KOPT-K1 (cell line): ENCODE measurements around the gene MLLT6.

Experiments used
- H3K27ac ChIP-seq: fragments of 200-600 bp; sonication (generic); 2 replicates; pipeline ENCODE4 v1.5.1; 2016; ENCODE audit warnings: antibody characterized with exemption, mild to moderate bottlenecking, low read depth, low read length; ENCODE audit not compliant: poor library complexity, severe bottlenecking
- H3K36me3 ChIP-seq: fragments of 200-600 bp; sonication (generic); 2 replicates; pipeline ENCODE4 v1.5.1; 2017; ENCODE audit warnings: antibody characterized with exemption, mild to moderate bottlenecking, low read length, moderate library complexity; ENCODE audit not compliant: insufficient read depth
- H3K9me3 ChIP-seq: fragments of 200-600 bp; sonication (generic); 2 replicates; pipeline ENCODE4 v1.5.1; 2017; ENCODE audit warnings: antibody characterized with exemption, low read length, mild to moderate bottlenecking; ENCODE audit not compliant: insufficient read depth, poor library complexity, severe bottlenecking

MLLT6 gene

DNA sequence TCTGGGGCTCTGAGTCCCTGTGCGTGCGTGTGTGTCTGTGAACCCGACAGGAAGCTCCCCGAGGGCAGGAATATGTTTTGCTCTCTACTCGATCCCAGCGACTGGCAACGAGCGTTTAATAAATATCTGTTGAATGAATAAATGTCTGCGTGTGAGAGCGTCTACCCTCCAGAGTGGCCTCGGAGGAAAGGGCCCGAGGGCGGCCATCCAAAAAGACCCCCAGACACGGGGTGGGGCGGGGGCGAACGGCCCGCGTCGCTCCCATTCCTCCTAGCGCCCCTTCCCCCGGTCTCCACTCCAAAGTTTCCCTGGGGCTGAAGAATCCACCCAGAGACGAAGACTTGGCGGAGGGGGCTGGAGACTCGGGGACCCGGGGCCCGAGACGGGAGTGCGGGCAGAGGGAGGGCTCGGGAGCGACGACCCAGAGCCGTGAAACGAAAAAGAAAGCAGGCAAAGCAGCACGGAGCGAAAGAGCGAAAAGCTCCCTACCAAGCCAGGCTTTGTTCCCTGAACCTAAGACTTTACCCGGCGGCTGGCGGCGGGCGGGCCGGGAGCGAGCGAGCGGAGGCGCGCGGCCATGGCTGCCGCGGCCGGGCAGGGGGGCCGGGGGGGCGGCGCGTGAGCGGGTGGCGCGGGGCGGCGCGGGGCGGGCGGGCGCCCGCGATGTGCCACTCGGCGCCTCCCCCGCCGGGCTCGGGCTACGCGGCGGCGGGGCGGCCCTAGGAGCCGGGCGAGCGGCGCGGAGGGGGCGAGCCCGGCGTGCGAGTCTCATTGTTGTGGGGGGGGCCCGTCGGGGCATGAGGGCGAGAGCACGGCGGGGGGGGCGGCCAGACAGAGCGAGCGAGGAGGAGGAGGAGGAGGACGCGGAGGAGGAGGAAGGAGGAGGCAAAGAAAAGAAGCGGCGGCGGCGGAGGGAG, at the start of gene MLLT6:
Gene MLLT6, plus strand, starts transcription at position 668 of the 917 bp plus-strand sequence. CDS start 360 bp downstream, outside the sequence.
- Histone ChIP-seq H3K27ac (peak within 1 kb of the TSS; percentile 97), H3K9me3 (no peaks in the 10 kb centered on the region), H3K36me3 (peaks cover 28% of the 10 kb centered on the region)

- no peaks in the 10 kb centered on the region for H3K36me3 ChIP-seq
These were observed 47.9 kb upstream of the MLLT6 start for GRCh38 chr17:38656959-38657823.

GRCh38 chr17:38657824-38658740, 47.0 kb upstream of the MLLT6 start:
- Histone ChIP-seq H3K9me3 (no peaks in the 10 kb centered on the region), H3K27ac (no peak overlapping the region), H3K36me3 (no peaks in the 10 kb centered on the region)

More at GRCh38 chr17:38656959-38657823, 47.9 kb upstream of the MLLT6 start:
- Histone ChIP-seq H3K9me3 (no peaks in the 10 kb centered on the region), H3K27ac (no peak overlapping the region)

DNA sequence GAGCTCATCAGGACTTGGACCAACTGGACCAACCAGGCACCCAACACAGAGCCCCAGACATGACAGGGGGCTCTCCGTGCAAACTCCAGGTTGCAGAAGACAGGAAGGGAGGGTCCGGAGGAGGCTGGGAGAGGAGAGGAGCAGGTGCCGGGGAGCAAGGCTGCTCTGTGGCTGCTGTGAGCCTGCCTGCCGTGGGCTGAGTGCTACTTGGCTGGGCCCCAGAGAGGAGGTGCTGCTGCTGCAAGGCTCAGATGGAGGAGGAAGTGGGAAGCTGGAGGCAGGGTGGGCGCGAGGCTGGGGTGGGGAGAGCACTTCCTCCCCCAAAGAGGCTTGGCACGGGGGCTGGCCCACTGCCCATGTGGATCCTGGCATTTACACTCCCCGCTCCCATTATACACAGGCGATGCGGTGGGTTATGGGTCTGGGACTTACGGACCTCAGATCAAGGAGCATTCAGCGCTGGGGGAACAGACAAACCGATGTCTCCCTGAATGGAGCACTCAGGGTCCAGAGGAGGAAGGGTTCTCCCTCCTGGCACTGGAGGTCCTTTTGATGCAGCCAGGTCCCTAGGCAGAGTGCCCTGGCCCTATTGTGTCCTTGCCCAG, 46.2 kb upstream of the MLLT6 start:
- no peaks in the 10 kb centered on the region for H3K9me3 ChIP-seq
- H3K27ac ChIP-seq = no peak overlapping the region

DNA sequence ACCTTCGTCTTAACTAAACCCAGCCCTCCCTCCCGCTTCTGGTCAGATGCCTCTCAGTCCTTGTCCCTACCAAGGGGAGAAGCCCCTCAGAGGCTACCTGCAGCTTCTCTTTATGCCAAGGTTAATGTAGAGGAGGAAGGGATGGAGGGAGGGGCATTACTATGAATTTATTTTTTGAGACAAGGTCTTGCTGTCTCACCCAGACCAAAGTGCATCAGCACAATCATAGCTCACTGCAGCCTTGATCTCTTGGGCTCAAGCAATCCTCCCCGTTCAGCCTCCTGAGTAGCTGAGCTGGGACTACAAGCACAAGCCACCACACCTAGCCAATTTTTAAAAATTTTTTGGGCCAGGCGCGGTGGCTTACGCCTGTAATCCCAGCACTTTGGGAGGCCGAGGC, 45.7 kb upstream of the MLLT6 start:
- Histone ChIP-seq H3K9me3 (no peaks in the 10 kb centered on the region), H3K27ac (no peak overlapping the region)

More for the DNA sequence above, 46.2 kb upstream of the MLLT6 start:
- H3K36me3 ChIP-seq = no peaks in the 10 kb centered on the region

GRCh38 chr17:38660097-38661025, 44.7 kb upstream of the MLLT6 start:
- H3K27ac ChIP-seq = no peak overlapping the region
- no peaks in the 10 kb centered on the region for H3K36me3 ChIP-seq
- no peaks in the 10 kb centered on the region for H3K9me3 ChIP-seq

More for the DNA sequence above, 45.7 kb upstream of the MLLT6 start:
- H3K36me3 ChIP-seq = no peaks in the 10 kb centered on the region

DNA sequence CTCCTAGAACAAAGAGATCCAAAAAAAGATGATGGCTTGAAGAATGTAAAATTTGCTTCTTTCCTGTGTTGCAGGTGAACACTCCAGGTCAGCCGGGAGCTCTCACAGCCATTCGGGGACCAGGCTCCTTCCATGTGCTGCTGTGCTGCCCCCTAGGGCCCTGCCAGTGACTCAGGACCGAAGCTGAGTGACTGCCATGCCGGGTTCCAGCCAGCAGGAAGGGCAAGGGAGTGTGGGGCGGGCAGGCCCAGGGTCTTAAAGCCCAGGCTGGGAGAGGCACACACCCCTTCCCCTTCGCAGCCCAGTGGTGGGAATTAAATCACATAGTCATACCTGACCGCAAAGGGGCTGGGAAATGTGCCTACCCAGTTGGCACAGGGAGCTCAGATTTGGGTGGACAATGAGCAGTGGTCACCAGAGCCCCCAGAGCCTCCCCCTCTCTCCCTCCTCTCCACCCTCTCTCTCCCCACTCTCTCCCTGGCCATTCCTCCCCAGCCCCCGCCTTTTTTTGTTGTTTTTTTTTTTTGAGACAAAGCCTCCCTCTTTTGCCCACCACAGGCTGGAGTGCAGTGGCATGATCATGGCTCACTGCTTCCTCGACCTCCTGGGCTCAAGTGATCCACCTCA, 41.8 kb upstream of the MLLT6 start:
- Histone ChIP-seq H3K27ac (no peak overlapping the region), H3K9me3 (no peaks in the 10 kb centered on the region), H3K36me3 (no peaks in the 10 kb centered on the region)

- Histone ChIP-seq H3K9me3 (no peaks in the 10 kb centered on the region), H3K36me3 (no peaks in the 10 kb centered on the region), H3K27ac (no peak overlapping the region)
These were observed 41.0 kb upstream of the MLLT6 start for GRCh38 chr17:38663964-38664644.

DNA sequence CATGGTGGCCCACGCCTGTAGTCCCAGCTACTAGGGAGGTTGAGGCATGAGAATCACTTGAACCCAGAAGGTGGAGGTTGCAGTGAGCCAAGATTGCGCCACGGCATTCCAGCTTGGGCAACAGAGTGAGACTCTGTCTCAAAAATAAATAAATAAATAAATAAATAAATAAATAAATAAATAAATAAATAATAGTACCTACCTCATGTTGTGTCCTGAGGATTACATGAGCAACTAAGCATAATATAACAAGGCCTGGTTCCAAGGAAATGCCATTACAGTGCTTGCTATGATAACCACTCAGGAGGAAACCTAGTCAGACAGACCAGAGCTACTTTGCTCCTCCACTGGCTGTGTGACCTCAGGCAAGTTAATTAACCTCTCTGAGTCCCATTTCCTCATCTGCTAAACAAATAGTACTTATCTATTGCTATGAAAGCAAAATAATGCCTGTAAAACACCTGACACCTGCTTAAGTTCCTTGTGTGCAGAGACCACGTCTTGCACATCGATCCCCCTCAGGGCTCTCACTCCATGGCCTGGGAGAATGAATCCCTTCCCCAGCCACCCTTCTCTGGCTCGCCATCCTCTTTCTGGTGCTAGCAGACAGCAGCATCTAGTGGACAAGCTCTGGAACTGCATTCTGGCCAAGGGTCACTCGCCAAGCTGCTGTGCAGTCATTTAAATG, 37.8 kb upstream of the MLLT6 start:
- Histone ChIP-seq H3K9me3 (no peaks in the 10 kb centered on the region), H3K36me3 (no peaks in the 10 kb centered on the region), H3K27ac (no peak overlapping the region)

- H3K9me3 ChIP-seq = no peaks in the 10 kb centered on the region
- H3K36me3 ChIP-seq = no peaks in the 10 kb centered on the region
- no peak overlapping the region for H3K27ac ChIP-seq
These were observed 37.3 kb upstream of the MLLT6 start for GRCh38 chr17:38667787-38668122.

DNA sequence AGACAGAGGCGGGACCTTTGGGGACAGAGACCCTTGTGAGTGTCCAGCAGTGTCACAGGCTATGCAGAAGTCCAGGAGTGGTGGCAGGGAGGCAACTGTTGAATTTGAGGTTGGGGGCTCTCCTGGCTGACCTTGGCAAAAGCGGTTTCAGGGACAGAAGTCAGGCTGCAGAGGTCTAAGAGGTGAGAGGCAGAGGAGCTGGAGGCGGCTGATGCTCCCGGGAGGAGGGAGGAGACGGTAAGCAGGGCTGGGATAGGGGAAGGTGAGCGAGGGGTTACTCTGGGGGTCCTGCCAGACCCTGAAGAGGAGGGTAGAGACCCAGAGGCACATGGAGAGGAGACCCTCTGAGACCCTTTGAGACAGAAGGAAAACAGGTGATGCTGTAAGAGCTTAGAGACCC, 35.6 kb upstream of the MLLT6 start:
- Histone ChIP-seq H3K27ac (no peak overlapping the region), H3K9me3 (no peaks in the 10 kb centered on the region), H3K36me3 (no peaks in the 10 kb centered on the region)

GRCh38 chr17:38671939-38672720, 32.9 kb upstream of the MLLT6 start:
- no peaks in the 10 kb centered on the region for H3K36me3 ChIP-seq
- no peak overlapping the region for H3K27ac ChIP-seq
- H3K9me3 ChIP-seq = no peaks in the 10 kb centered on the region
